SU-DHL-6 (cell line): ENCODE results near the gene RAB4B.
"Not testable (repeated sequence)": the region's sequence is repeated elsewhere in the genome, so short reads cannot be mapped to it uniquely, and the experiment has no call there.

Experiments
- CTCF ChIP-seq: fragments of 200-600 bp; sonication (generic); IDR thresholded peaks from one replicate; pipeline ENCODE4 v1.5.1; 2017; ENCODE audit warnings: antibody characterized with exemption, mild to moderate bottlenecking, low read length, moderate library complexity; ENCODE audit not compliant: insufficient read depth, poor library complexity, severe bottlenecking
- EZH2phosphoT487 ChIP-seq: fragments of 200-600 bp; sonication (generic), shearing (Covaris generic); conservative IDR thresholded peaks from 2 replicates; pipeline ENCODE4 v1.6.1; 2018; ENCODE audit warnings: mild to moderate bottlenecking, antibody characterized with exemption, low read length, moderate library complexity, mixed read lengths

GRCh38 chr19:40826312-40826698 is 48.3 kb downstream of the RAB4B start:
- TF ChIP-seq CTCF, EZH2phosphoT487: not testable (repeated sequence)
